Measurements from ENCODE around the gene SAMD4A.

GRCh38 chr14:54659365-54659764 lies 92.4 kb downstream of the SAMD4A start:
- TF ChIP-seq POLR2A (IDR thresholded peaks at IDR 0.05) (no peak), CTCF (IDR thresholded peaks at IDR 0.05) (no peak)
